K562 (cell line): ENCODE results near the gene RASIP1. TPM values are rescaled to one million over a fixed set of nuclear protein-coding genes. Genes with fewer than 3 reads are reported as not detected.
A peak's percentile ranks its signal among the peaks of the same experiment; 100 is the strongest.

ENCODE experiments used
- L3MBTL2 ChIP-seq: fragments of 450-650 bp; IDR thresholded peaks from 2 replicates; pipeline ENCODE4 v1.6.1; 2016; ENCODE audit warnings: mild to moderate bottlenecking, moderate library complexity
- MYC ChIP-seq, 2 experiments: fragments of 250-450 bp in 1 of 2; sonication (Bioruptor Pico) in 1 of 2; IDR thresholded peaks; 2 replicates each; pipeline versions ENCODE4 v1.5.1 to v1.6.1; 2012 to 2021; ENCODE audit warnings: low read depth in 2 of 2, borderline replicate concordance in 1 of 2, improper control_type of control experiment in 1 of 2, low read length in 1 of 2, mild to moderate bottlenecking in 1 of 2, moderate library complexity in 1 of 2
- RBM22 ChIP-seq: fragments of 200-400 bp; formaldehyde crosslinking; IDR thresholded peaks from 2 replicates; pipeline ENCODE4 v1.6.1; 2018; ENCODE audit warnings: low read length, low read depth; ENCODE audit not compliant: poor library complexity, severe bottlenecking
- SRSF9 ChIP-seq: fragments of 200-400 bp; formaldehyde crosslinking; IDR thresholded peaks from 2 replicates; pipeline ENCODE4 v1.6.1; 2017; ENCODE audit warnings: low read depth, low read length, borderline replicate concordance
- XRCC5 ChIP-seq: fragments of 200-400 bp; formaldehyde crosslinking; IDR thresholded peaks from 2 replicates; pipeline ENCODE4 v1.6.1; 2017; ENCODE audit warnings: low read depth, mild to moderate bottlenecking, low read length
- ZC3H11A ChIP-seq: IDR thresholded peaks from 2 replicates; pipeline ENCODE4 v1.6.1; 2012; ENCODE audit warnings: low read depth, low read length, improper control_type of control experiment
- ZFX ChIP-seq: sonication (generic); formaldehyde crosslinking; IDR thresholded peaks from 2 replicates; pipeline ENCODE4 v1.8.0; 2022; ENCODE audit warnings: mild to moderate bottlenecking, missing genetic modification reagents, moderate library complexity
- polyA plus RNA-seq, 8 experiments: library from polyadenylated mRNA; depleted of rRNA in 4 of 8; stranded (reverse) in 5 of 8; unstranded in 3 of 8; fragments of >200 nt; fragmentation: Nextera tagmentation in 2 of 8; fragmentation: Illumina TruSeq in 1 of 8; extraction: Ambion mirVana in 2 of 8; extraction: Trizol in 1 of 8; gene quantifications; 2 replicates each; pipeline versions ENCODE4 v1.2.1 to v1.2.3, GENCODE V29; 2011 to 2014; ENCODE audit warnings: inconsistent platforms in 1 of 8, missing spikeins in 1 of 8
- total RNA-seq, 7 experiments: library from RNA; depleted of rRNA in 6 of 7; stranded (reverse); fragments of >200 nt in 6 of 7; fragmentation: Illumina TruSeq in 2 of 7; extraction: Trizol in 2 of 7; gene quantifications; 2 replicates each; pipeline versions ENCODE4 v1.2.1 to v1.2.3, GENCODE V29; 2011 to 2021; ENCODE audit warnings: low replicate concordance in 1 of 7
- TF ChIP-seq, protein P1 (sequence below), 3 experiments: fragments of 200-800 bp in 1 of 3; fragments of 250-450 bp in 1 of 3; fragments of 450-650 bp in 1 of 3; sonication (Bioruptor Pico) in 1 of 3; sonication (Bioruptor generic) in 1 of 3; formaldehyde crosslinking in 1 of 3; IDR thresholded peaks; 2 replicates each; pipeline versions ENCODE4 v1.6.1 to v1.8.0; 2016 to 2022; ENCODE audit warnings: mild to moderate bottlenecking in 2 of 3, missing genetic modification characterization in 2 of 3, missing compliant biosample characterization in 1 of 3, moderate library complexity in 1 of 3
- TF ChIP-seq, protein P2 (sequence below): fragments of 250-450 bp; sonication (Bioruptor Pico); IDR thresholded peaks from 2 replicates; pipeline ENCODE4 v1.5.0; 2021; ENCODE audit warnings: mild to moderate bottlenecking, borderline replicate concordance
- TF ChIP-seq, protein P3 (sequence below): fragments of 250-450 bp; sonication (Bioruptor Pico); IDR thresholded peaks from 2 replicates; pipeline ENCODE4 v1.4.0; 2020; ENCODE audit warnings: borderline replicate concordance
- TF ChIP-seq, protein P4 (sequence below), 2 experiments: fragments of 450-650 bp; conservative IDR thresholded peaks; 2 replicates each; pipeline ENCODE4 v1.6.1; 2017; ENCODE audit warnings: mild to moderate bottlenecking in 2 of 2, moderate library complexity in 2 of 2
- TF ChIP-seq, protein P5 (sequence below): fragments of 450-650 bp; IDR thresholded peaks from 2 replicates; pipeline ENCODE4 v1.6.1; 2016; ENCODE audit warnings: mild to moderate bottlenecking
- TF ChIP-seq, protein P6 (sequence below): fragments of 450-650 bp; conservative IDR thresholded peaks from 2 replicates; pipeline ENCODE4 v1.6.1; 2016; ENCODE audit warnings: missing genetic modification characterization, low read depth, mild to moderate bottlenecking, missing compliant biosample characterization, moderate library complexity

Gene RASIP1
- total and polyA plus RNA-seq, 9 of the 15 experiments (the other 6 are each of a cell fraction or from before 2014, with no cell fraction given), result 0.20 to 4.7 (median 1.5) TPM

DNA sequence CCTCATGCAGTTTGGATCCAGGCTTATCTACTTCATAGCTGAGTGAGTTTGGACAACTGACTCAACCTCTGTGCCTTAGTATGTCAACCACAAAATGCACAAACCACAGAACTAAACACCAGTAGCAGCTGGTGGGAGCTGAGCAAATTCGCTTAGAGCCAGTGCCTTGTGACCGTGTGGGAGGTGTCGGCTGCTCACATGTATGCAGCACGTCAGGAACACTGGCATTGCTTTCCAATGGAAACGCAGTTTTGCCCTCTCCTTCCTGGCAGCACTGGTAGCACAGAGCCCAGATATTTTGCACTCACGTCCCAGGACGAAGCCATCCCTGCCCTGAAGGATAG, 59.3 kb downstream of the RASIP1 start (continued):
- TF ChIP-seq, protein P1, sequence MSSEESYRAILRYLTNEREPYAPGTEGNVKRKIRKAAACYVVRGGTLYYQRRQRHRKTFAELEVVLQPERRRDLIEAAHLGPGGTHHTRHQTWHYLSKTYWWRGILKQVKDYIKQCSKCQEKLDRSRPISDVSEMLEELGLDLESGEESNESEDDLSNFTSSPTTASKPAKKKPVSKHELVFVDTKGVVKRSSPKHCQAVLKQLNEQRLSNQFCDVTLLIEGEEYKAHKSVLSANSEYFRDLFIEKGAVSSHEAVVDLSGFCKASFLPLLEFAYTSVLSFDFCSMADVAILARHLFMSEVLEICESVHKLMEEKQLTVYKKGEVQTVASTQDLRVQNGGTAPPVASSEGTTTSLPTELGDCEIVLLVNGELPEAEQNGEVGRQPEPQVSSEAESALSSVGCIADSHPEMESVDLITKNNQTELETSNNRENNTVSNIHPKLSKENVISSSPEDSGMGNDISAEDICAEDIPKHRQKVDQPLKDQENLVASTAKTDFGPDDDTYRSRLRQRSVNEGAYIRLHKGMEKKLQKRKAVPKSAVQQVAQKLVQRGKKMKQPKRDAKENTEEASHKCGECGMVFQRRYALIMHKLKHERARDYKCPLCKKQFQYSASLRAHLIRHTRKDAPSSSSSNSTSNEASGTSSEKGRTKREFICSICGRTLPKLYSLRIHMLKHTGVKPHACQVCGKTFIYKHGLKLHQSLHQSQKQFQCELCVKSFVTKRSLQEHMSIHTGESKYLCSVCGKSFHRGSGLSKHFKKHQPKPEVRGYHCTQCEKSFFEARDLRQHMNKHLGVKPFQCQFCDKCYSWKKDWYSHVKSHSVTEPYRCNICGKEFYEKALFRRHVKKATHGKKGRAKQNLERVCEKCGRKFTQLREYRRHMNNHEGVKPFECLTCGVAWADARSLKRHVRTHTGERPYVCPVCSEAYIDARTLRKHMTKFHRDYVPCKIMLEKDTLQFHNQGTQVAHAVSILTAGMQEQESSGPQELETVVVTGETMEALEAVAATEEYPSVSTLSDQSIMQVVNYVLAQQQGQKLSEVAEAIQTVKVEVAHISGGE (CRISPR knock-in tag; IDR thresholded peaks at IDR 0.05), result 0 out of 6 replicates have a peak, but pooled peaks of 1 of the 3 experiments have one; percentile 26
- TF ChIP-seq MYC (IDR thresholded peaks at IDR 0.05; ENCODE audit: low read depth, low read length) (no peak), MYC (CRISPR knock-in tag; IDR thresholded peaks at IDR 0.05; ENCODE audit: borderline replicate concordance, low read depth) (no peak), ZC3H11A (no peak), ZFX (peak; percentile 46), SRSF9 (no peak), RBM22 (no peak), XRCC5 (no peak), L3MBTL2 (peak; percentile 61)
- TF ChIP-seq, protein P2, sequence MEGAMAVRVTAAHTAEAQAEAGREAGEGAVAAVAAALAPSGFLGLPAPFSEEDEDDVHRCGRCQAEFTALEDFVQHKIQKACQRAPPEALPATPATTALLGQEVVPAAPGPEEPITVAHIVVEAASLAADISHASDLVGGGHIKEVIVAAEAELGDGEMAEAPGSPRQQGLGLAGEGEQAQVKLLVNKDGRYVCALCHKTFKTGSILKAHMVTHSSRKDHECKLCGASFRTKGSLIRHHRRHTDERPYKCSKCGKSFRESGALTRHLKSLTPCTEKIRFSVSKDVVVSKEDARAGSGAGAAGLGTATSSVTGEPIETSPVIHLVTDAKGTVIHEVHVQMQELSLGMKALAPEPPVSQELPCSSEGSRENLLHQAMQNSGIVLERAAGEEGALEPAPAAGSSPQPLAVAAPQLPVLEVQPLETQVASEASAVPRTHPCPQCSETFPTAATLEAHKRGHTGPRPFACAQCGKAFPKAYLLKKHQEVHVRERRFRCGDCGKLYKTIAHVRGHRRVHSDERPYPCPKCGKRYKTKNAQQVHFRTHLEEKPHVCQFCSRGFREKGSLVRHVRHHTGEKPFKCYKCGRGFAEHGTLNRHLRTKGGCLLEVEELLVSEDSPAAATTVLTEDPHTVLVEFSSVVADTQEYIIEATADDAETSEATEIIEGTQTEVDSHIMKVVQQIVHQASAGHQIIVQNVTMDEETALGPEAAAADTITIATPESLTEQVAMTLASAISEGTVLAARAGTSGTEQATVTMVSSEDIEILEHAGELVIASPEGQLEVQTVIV (CRISPR knock-in tag), result no peak
- TF ChIP-seq, protein P3, sequence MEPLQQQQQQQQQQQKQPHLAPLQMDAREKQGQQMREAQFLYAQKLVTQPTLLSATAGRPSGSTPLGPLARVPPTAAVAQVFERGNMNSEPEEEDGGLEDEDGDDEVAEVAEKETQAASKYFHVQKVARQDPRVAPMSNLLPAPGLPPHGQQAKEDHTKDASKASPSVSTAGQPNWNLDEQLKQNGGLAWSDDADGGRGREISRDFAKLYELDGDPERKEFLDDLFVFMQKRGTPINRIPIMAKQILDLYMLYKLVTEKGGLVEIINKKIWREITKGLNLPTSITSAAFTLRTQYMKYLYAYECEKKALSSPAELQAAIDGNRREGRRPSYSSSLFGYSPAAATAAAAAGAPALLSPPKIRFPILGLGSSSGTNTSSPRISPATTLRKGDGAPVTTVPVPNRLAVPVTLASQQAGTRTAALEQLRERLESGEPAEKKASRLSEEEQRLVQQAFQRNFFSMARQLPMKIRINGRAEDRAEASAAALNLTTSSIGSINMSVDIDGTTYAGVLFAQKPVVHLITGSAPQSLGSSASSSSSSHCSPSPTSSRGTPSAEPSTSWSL, result no peak
- TF ChIP-seq, protein P4, sequence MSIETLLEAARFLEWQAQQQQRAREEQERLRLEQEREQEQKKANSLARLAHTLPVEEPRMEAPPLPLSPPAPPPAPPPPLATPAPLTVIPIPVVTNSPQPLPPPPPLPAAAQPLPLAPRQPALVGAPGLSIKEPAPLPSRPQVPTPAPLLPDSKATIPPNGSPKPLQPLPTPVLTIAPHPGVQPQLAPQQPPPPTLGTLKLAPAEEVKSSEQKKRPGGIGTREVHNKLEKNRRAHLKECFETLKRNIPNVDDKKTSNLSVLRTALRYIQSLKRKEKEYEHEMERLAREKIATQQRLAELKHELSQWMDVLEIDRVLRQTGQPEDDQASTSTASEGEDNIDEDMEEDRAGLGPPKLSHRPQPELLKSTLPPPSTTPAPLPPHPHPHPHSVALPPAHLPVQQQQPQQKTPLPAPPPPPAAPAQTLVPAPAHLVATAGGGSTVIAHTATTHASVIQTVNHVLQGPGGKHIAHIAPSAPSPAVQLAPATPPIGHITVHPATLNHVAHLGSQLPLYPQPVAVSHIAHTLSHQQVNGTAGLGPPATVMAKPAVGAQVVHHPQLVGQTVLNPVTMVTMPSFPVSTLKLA (conservative IDR thresholded peaks at IDR 0.05), result 0 out of 4 replicates have a peak, but pooled peaks of 1 of the 2 experiments have one; percentile 21
- TF ChIP-seq, protein P5, sequence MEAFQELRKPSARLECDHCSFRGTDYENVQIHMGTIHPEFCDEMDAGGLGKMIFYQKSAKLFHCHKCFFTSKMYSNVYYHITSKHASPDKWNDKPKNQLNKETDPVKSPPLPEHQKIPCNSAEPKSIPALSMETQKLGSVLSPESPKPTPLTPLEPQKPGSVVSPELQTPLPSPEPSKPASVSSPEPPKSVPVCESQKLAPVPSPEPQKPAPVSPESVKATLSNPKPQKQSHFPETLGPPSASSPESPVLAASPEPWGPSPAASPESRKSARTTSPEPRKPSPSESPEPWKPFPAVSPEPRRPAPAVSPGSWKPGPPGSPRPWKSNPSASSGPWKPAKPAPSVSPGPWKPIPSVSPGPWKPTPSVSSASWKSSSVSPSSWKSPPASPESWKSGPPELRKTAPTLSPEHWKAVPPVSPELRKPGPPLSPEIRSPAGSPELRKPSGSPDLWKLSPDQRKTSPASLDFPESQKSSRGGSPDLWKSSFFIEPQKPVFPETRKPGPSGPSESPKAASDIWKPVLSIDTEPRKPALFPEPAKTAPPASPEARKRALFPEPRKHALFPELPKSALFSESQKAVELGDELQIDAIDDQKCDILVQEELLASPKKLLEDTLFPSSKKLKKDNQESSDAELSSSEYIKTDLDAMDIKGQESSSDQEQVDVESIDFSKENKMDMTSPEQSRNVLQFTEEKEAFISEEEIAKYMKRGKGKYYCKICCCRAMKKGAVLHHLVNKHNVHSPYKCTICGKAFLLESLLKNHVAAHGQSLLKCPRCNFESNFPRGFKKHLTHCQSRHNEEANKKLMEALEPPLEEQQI, result no peak
- TF ChIP-seq, protein P6, sequence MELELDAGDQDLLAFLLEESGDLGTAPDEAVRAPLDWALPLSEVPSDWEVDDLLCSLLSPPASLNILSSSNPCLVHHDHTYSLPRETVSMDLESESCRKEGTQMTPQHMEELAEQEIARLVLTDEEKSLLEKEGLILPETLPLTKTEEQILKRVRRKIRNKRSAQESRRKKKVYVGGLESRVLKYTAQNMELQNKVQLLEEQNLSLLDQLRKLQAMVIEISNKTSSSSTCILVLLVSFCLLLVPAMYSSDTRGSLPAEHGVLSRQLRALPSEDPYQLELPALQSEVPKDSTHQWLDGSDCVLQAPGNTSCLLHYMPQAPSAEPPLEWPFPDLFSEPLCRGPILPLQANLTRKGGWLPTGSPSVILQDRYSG, result no peak
